ENCODE data around the gene CLTA.

The CLTA gene

GRCh38 chr9:36211510-36211909 is 20.8 kb downstream of the CLTA start:
- TF ChIP-seq, protein P1, sequence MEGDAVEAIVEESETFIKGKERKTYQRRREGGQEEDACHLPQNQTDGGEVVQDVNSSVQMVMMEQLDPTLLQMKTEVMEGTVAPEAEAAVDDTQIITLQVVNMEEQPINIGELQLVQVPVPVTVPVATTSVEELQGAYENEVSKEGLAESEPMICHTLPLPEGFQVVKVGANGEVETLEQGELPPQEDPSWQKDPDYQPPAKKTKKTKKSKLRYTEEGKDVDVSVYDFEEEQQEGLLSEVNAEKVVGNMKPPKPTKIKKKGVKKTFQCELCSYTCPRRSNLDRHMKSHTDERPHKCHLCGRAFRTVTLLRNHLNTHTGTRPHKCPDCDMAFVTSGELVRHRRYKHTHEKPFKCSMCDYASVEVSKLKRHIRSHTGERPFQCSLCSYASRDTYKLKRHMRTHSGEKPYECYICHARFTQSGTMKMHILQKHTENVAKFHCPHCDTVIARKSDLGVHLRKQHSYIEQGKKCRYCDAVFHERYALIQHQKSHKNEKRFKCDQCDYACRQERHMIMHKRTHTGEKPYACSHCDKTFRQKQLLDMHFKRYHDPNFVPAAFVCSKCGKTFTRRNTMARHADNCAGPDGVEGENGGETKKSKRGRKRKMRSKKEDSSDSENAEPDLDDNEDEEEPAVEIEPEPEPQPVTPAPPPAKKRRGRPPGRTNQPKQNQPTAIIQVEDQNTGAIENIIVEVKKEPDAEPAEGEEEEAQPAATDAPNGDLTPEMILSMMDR (conservative IDR thresholded peaks at IDR 0.05) = no peak
- TF ChIP-seq ZFX (IDR thresholded peaks at IDR 0.05) = no peak
- no peak overlapping the region for H3K27ac ChIP-seq

DNA sequence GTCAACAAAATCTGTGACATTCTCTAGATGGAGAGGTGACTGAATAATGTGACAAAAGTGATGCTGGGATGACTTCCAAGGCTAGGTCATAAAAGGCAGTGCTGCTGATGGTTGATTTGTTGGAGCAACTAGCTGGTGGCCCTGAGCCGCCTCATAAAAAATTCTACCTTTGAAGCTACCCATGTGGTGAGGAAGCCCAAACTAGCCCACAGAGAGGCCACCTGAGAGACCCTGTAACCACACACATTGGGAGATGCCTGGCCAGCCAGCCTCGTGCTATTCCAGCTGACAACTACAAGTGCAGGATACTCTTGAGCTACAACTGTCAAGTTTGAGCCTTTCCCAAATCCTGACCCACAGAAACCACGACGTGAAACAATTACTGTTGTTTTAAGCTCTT is 22.7 kb downstream of the CLTA start:
- TF ChIP-seq, protein P1 (conservative IDR thresholded peaks at IDR 0.05) = no peak
- no peak for TF ChIP-seq ZFX (IDR thresholded peaks at IDR 0.05)
- H3K27ac ChIP-seq = no peak overlapping the region

DNA sequence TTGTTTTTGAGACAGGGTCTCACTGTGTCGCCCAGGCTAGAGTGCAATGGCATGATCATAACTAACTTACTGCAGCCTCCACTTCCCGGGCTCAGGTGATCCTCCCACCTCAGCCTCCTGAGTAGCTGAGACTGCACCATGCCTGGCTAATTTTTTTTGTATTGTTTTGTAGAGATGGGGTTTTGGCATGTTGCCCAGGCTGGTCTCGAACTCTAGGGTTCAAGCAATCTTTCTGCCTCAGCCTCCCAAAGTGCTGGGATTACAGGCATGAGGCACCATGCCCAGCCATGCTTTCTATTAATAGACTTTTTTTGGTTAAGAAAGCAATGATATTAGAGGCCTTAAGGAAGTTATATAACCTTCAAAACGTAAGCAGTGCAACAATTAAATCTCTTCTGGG is 23.3 kb downstream of the CLTA start:
- H3K27ac ChIP-seq = no peak overlapping the region
- no peak for TF ChIP-seq ZFX (IDR thresholded peaks at IDR 0.05)
- TF ChIP-seq, protein P1 (conservative IDR thresholded peaks at IDR 0.05) = no peak

- TF ChIP-seq, protein P1 (conservative IDR thresholded peaks at IDR 0.05) = no peak
- TF ChIP-seq ZFX (IDR thresholded peaks at IDR 0.05) = no peak
- no peak overlapping the region for H3K27ac ChIP-seq
These were observed 23.9 kb downstream of the CLTA start for GRCh38 chr9:36214571-36214970.

- TF ChIP-seq, protein P1 (conservative IDR thresholded peaks at IDR 0.05) = no peak
- TF ChIP-seq ZFX (IDR thresholded peaks at IDR 0.05) = no peak
- H3K27ac ChIP-seq = no peak overlapping the region
These were observed 26.7 kb downstream of the CLTA start for GRCh38 chr9:36217256-36217968.

GRCh38 chr9:36218011-36218410 is 27.3 kb downstream of the CLTA start:
- TF ChIP-seq ZFX (IDR thresholded peaks at IDR 0.05) = no peak
- TF ChIP-seq, protein P1 (conservative IDR thresholded peaks at IDR 0.05) = no peak
- no peak overlapping the region for H3K27ac ChIP-seq

DNA sequence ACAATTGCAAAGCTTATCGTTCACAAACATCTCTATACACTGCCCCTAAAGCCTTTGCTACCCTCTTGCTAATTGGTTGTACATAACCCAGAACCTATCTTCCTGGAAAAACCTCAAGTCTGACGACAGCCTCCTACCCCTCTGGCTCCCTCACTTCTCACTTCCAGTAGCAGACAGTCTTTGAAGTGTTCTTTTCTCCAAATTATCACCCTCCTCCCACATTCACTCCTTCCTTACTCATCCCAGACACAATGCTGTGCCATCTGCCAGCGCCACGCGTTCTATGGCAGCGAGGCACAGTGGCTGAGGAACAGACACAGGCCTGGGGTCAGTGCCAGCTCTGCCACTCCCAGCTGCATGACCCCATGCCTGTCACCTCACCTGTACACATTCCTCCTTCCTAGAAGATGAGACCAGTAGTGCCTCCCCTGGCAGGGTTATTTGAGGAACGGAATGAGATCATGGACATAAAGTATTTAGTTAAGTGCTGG is 27.7 kb downstream of the CLTA start:
- TF ChIP-seq ZFX (IDR thresholded peaks at IDR 0.05) = no peak
- TF ChIP-seq, protein P1 (conservative IDR thresholded peaks at IDR 0.05) = no peak
- H3K27ac ChIP-seq = no peak overlapping the region
